Natural killer cell (primary cell): ENCODE measurements around the gene GALNS. TPM values are rescaled to one million over a fixed set of nuclear protein-coding genes. Genes with fewer than 3 reads are reported as not detected.

Experiments
- ATAC-seq, 3 donors: fragments of 150-1000 bp in 2 of 3; fragments of 200-7000 bp in 1 of 3; cut with Tn5 transposase; 1 replicate in 1 of 3; 2 replicates in 2 of 3; pipeline ENCODE4 v1.10.0; 2021; ENCODE audit warnings: mild to moderate bottlenecking in 2 of 3, moderate library complexity in 2 of 3
- DNase-seq, 2 donors: peaks; one replicate each; pipeline versions ENCODE4 v3.0.0 to v3.0.0-alpha.2; 2013 to 2021; ENCODE audit warnings: mixed read lengths in 1 of 2
- H3K27ac ChIP-seq: one replicate; pipeline ENCODE4 v1.5.1; 2013; ENCODE audit warnings: mild to moderate bottlenecking, low read length
- H3K27me3 ChIP-seq: one replicate; pipeline ENCODE4 v1.6.1; 2013; ENCODE audit warnings: low read length; ENCODE audit not compliant: control insufficient read depth, insufficient read depth
- H3K36me3 ChIP-seq: one replicate; pipeline ENCODE4 v1.6.1; 2013; ENCODE audit warnings: low read length; ENCODE audit not compliant: control insufficient read depth, insufficient read depth
- H3K4me1 ChIP-seq: one replicate; pipeline ENCODE4 v1.6.1; 2013; ENCODE audit warnings: low read length; ENCODE audit not compliant: control insufficient read depth, insufficient read depth
- H3K4me3 ChIP-seq: one replicate; pipeline ENCODE4 v1.5.1; 2013; ENCODE audit warnings: low read length
- H3K9me3 ChIP-seq: one replicate; pipeline ENCODE4 v1.6.1; 2013; ENCODE audit warnings: low read length; ENCODE audit not compliant: control insufficient read depth, insufficient read depth
- H3K27ac Mint-ChIP-seq, 2 donors: one replicate each; pipeline ENCODE4 v1.8.0; 2022; ENCODE audit warnings: mild to moderate bottlenecking in 2 of 2, mixed read lengths in 2 of 2, moderate library complexity in 1 of 2
- H3K27me3 Mint-ChIP-seq, 2 donors: one replicate each; pipeline ENCODE4 v1.8.0; 2022; ENCODE audit warnings: low read depth in 2 of 2, mixed read lengths in 2 of 2
- H3K36me3 Mint-ChIP-seq: one replicate; pipeline ENCODE4 v1.8.0; 2022; ENCODE audit warnings: mixed read lengths
- H3K4me1 Mint-ChIP-seq, 2 donors: one replicate each; pipeline ENCODE4 v1.8.0; 2022; ENCODE audit warnings: mixed read lengths in 2 of 2
- H3K4me3 Mint-ChIP-seq: one replicate; pipeline ENCODE4 v1.8.0; 2022; ENCODE audit warnings: mild to moderate bottlenecking, moderate library complexity, mixed read lengths
- H3K9me3 Mint-ChIP-seq, 2 donors: one replicate each; pipeline ENCODE4 v1.8.0; 2022; ENCODE audit warnings: mixed read lengths in 2 of 2
- CTCF ChIP-seq: fragments of 200-600 bp; IDR thresholded peaks from one replicate; pipeline ENCODE4 v1.8.0; 2022; ENCODE audit warnings: antibody characterized with exemption
- WGBS: methylation state at CpG from one replicate; pipeline ENCODE4 v1.1.7; 2013; ENCODE audit warnings: missing lambda C conversion rate; ENCODE audit not compliant: insufficient coverage; 5-methylcytosine and 5-hydroxymethylcytosine counted together
- intact Hi-C: fragments of 100-400 bp; cut with micrococcal nuclease; formaldehyde crosslinking; loops from one replicate; pipeline ENCODE4 v1.14.2; 2022
- total RNA-seq, 4 donors: library from RNA; stranded (reverse); fragments of 120-200 nt in 1 of 4; gene quantifications; one replicate each; pipeline versions ENCODE4 v1.2.3 to v1.2.4, GENCODE V29; 2013 to 2022

The GALNS gene
- total RNA-seq, 3 donors from 2014 or later (not counting 1 experiment from before 2014, with no cell fraction given): 58.1 to 75.8 (median 65.7) TPM

- WGBS: 94% methylated on average over 39 of the region's 39 CpGs
- Mint-ChIP-seq H3K9me3 (no peaks in the 10 kb centered on the region), H3K36me3 (no peaks in the 10 kb centered on the region), H3K4me1 (peaks cover 0 to 6% of the 10 kb centered on the region in 2 donors), H3K27ac (no peak overlapping the region), H3K4me3 (no peak overlapping the region), H3K27me3 (no peaks in the 10 kb centered on the region)
- TF ChIP-seq CTCF: no peak
- no peaks in the 10 kb centered on the region for H3K9me3 ChIP-seq
- no peaks in the 10 kb centered on the region for H3K27me3 ChIP-seq
- DNase-seq (no peak), ATAC-seq (no peak)
- intact Hi-C loops: no loop called here
- no peaks in the 10 kb centered on the region for H3K36me3 ChIP-seq
- no peak overlapping the region for H3K27ac ChIP-seq
- no peak overlapping the region for H3K4me3 ChIP-seq
- H3K4me1 ChIP-seq: peaks cover 5% of the 10 kb centered on the region
Observed at GRCh38 chr16:88884569-88885271, 28.0 kb upstream of the GALNS start.

- peaks cover 0 to 6% of the 10 kb centered on the region in 2 donors for H3K4me1 Mint-ChIP-seq
- H3K9me3 Mint-ChIP-seq: no peaks in the 10 kb centered on the region
- TF ChIP-seq CTCF: no peak
- H3K36me3 Mint-ChIP-seq: no peaks in the 10 kb centered on the region
- Histone ChIP-seq H3K4me1 (peaks cover 5% of the 10 kb centered on the region), H3K4me3 (no peak overlapping the region), H3K9me3 (no peaks in the 10 kb centered on the region), H3K36me3 (no peaks in the 10 kb centered on the region), H3K27ac (no peak overlapping the region), H3K27me3 (no peaks in the 10 kb centered on the region)
- DNase-seq (no peak), ATAC-seq (no peak)
- intact Hi-C loops: no loop called here
- 88% methylated on average over 11 of the region's 11 CpGs for WGBS
- no peak overlapping the region for H3K27ac Mint-ChIP-seq
- H3K27me3 Mint-ChIP-seq: no peaks in the 10 kb centered on the region
- H3K4me3 Mint-ChIP-seq: no peak overlapping the region
Observed at GRCh38 chr16:88883946-88884345, 27.2 kb upstream of the GALNS start.

DNA sequence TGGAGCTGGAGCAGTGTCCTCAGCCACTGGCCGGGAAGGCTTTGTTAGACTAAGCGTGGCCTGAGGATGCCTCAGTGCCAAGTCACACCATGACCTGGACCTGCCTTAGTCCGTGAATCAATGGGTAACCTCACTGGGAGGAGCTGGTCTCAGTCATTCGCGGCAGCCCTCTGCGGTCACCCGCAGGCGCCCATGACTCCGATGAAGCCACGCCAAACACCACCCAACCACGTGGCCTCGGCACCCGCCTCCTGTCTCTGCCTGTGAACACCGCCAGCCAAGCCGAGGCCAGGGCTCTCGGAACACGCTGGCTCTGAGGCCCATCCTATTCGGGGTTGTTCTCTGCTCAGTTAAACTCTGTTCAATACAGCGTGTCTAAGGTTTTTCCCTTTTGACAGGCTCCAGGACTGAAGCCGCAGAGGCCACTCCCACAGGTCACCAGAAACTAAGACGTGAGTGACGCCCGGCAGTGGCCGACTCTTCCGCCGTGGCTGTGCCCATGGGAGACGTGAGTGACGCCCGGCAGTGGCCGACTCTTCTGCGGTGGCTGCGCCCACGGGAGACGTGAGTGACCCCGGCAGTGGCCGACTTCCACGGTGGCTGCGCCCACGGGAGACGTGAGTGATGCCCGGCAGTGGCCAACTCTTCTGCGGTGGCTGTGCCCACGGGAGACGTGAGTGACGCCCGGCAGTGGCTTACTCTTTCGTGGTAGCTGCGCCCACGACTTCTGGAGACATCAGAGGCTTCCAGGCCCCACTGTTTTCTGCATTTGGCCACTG lies 26.6 kb upstream of the GALNS start:
- Histone ChIP-seq H3K4me3 (no peak overlapping the region), H3K27ac (no peak overlapping the region), H3K4me1 (peaks cover 5% of the 10 kb centered on the region), H3K9me3 (no peaks in the 10 kb centered on the region), H3K27me3 (no peaks in the 10 kb centered on the region), H3K36me3 (no peaks in the 10 kb centered on the region)
- WGBS: 96% methylated on average over 49 of the region's 49 CpGs
- no peaks in the 10 kb centered on the region for H3K9me3 Mint-ChIP-seq
- no peak overlapping the region for H3K27ac Mint-ChIP-seq
- peaks cover 0 to 6% of the 10 kb centered on the region in 2 donors for H3K4me1 Mint-ChIP-seq
- no peak for ATAC-seq
- intact Hi-C loops: no loop called here
- TF ChIP-seq CTCF: no peak
- DNase-seq: no peak
- H3K36me3 Mint-ChIP-seq: no peaks in the 10 kb centered on the region
- no peak overlapping the region for H3K4me3 Mint-ChIP-seq
- no peaks in the 10 kb centered on the region for H3K27me3 Mint-ChIP-seq
